ENCODE data around the gene TTLL12. TPM values are rescaled to one million over a fixed set of nuclear protein-coding genes. Genes with fewer than 3 reads are reported as not detected.

TTLL12 gene
- total RNA-seq, 1 experiment from 2014 or later: 113 TPM

DNA sequence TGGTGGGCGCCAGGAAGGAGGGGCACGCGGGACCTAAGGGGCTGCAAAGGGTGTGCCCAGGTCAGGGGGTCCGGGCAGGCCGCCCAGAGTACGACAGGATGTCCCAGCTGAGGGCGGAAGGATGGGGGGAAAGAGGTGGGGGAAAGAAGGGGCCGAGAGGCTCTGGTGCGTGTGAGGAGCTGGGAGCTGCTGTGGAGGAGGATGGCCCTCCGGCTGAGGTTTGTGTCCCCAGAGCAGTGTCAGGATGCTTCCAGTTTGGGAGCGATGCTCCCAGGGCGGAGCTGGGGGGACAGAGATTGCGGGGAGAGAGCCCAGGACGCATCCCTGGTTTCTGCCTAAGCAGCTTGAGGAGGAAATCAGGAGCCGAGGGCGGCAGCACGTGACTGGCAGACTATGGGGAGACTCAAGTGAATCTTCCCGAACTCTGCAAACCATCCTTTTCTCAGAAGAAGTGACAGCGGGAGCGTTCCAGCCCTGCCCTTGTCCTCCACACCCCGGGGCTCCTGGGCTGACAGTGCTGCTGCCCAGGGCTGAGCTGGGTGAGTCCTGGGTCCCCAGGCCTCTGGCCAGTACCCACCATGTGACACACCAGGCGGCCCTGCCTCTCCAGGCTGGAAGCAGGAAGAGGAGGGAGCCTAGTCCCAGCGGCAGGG, 19.7 kb upstream of the TTLL12 start:
- TF ChIP-seq, protein P1, sequence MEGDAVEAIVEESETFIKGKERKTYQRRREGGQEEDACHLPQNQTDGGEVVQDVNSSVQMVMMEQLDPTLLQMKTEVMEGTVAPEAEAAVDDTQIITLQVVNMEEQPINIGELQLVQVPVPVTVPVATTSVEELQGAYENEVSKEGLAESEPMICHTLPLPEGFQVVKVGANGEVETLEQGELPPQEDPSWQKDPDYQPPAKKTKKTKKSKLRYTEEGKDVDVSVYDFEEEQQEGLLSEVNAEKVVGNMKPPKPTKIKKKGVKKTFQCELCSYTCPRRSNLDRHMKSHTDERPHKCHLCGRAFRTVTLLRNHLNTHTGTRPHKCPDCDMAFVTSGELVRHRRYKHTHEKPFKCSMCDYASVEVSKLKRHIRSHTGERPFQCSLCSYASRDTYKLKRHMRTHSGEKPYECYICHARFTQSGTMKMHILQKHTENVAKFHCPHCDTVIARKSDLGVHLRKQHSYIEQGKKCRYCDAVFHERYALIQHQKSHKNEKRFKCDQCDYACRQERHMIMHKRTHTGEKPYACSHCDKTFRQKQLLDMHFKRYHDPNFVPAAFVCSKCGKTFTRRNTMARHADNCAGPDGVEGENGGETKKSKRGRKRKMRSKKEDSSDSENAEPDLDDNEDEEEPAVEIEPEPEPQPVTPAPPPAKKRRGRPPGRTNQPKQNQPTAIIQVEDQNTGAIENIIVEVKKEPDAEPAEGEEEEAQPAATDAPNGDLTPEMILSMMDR (conservative IDR thresholded peaks at IDR 0.05): no peak
- TF ChIP-seq EZH2 (IDR thresholded peaks at IDR 0.05; ENCODE audit: low read depth): no peak

DNA sequence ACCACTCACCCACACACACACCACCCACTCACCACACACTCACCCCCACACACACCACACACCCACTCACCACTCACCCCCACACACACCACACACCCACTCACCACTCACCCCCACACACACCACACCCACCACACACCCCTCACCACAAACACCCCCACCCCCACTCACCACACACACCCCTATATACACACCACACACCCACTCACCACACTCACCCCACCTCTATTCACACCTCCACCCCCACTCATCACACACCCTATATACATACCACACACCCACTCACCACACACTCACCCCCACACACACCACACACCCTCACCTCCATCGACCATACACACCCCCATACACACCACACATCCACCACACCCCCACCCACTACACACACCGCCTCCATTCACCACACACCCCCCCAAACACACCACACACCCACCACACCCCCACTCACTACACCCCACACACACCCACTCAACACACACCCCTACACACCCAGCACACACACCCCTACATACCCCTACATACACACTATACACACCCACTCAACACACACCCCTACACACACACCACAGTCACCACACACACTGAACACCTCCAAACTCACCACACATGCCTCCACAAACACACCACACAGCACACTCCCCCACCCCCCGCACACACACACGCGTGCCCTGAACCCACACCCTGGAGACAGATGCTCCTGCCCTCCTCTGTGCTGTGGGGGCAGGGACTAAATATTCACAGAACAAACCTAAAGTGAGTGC, 19.0 kb upstream of the TTLL12 start:
- no peak overlapping the region for H3K4me2 ChIP-seq
- peaks cover 20% of the 10 kb centered on the region for H3K27me3 ChIP-seq (ENCODE audit: insufficient read depth, low read depth)
- no peak for DNase-seq
- intact Hi-C loops (cut with micrococcal nuclease; ENCODE audit: unreplicated experiment): no loop called here
- no peak overlapping the region for H3K27ac ChIP-seq
- H3K4me1 ChIP-seq (replicated peaks; ENCODE audit: insufficient read depth): no peaks in the 10 kb centered on the region
- H3K79me2 ChIP-seq (ENCODE audit: low read depth): no peaks in the 10 kb centered on the region
- TF ChIP-seq EZH2 (IDR thresholded peaks at IDR 0.05; ENCODE audit: low read depth): no peak
- TF ChIP-seq, protein P1 (conservative IDR thresholded peaks at IDR 0.05): no peak
- no peaks in the 10 kb centered on the region; the same call in 1 of the 2 replicates for H4K20me1 ChIP-seq (ENCODE audit: insufficient read depth)
- no peaks in the 10 kb centered on the region for H3K9me2 ChIP-seq (ENCODE audit: insufficient read depth)
- BruUV-seq (replicated peaks): no TSS peak
- ChIA-PET POLR2A (ENCODE audit: unreplicated experiment) (no interaction called here), CTCF (no interaction called here)
- H3F3A ChIP-seq (ENCODE audit: insufficient read depth, low read depth): peaks cover 9% of the 10 kb centered on the region; the same call in 1 of the 2 replicates
- no peaks in the 10 kb centered on the region for H3K9me3 ChIP-seq (ENCODE audit: insufficient read depth, low read depth)
- no peaks in the 10 kb centered on the region for H3K36me3 ChIP-seq (ENCODE audit: low read depth)
- no peak overlapping the region for H2AFZ ChIP-seq
- no peak overlapping the region for H3K4me3 ChIP-seq

More for the DNA sequence above, 19.7 kb upstream of the TTLL12 start:
- ChIA-PET CTCF (no interaction called here), POLR2A (ENCODE audit: unreplicated experiment) (no interaction called here)
- Histone ChIP-seq H3K27me3 (ENCODE audit: insufficient read depth, low read depth) (peaks cover 22% of the 10 kb centered on the region), H3K79me2 (ENCODE audit: low read depth) (no peaks in the 10 kb centered on the region), H4K20me1 (ENCODE audit: insufficient read depth) (no peaks in the 10 kb centered on the region; the same call in 1 of the 2 replicates), H3K9me2 (ENCODE audit: insufficient read depth) (no peaks in the 10 kb centered on the region), H3K36me3 (ENCODE audit: low read depth) (no peaks in the 10 kb centered on the region), H3K4me2 (no peak overlapping the region), H3K4me1 (replicated peaks; ENCODE audit: insufficient read depth) (no peaks in the 10 kb centered on the region), H3K27ac (no peak overlapping the region), H3K4me3 (no peak overlapping the region), H2AFZ (no peak overlapping the region), H3F3A (ENCODE audit: insufficient read depth, low read depth) (peaks cover 9% of the 10 kb centered on the region; the same call in 1 of the 2 replicates), H3K9me3 (ENCODE audit: insufficient read depth, low read depth) (no peaks in the 10 kb centered on the region)
- no peak for DNase-seq
- no TSS peak for BruUV-seq (replicated peaks)
- intact Hi-C loops (cut with micrococcal nuclease; ENCODE audit: unreplicated experiment): no loop called here

DNA sequence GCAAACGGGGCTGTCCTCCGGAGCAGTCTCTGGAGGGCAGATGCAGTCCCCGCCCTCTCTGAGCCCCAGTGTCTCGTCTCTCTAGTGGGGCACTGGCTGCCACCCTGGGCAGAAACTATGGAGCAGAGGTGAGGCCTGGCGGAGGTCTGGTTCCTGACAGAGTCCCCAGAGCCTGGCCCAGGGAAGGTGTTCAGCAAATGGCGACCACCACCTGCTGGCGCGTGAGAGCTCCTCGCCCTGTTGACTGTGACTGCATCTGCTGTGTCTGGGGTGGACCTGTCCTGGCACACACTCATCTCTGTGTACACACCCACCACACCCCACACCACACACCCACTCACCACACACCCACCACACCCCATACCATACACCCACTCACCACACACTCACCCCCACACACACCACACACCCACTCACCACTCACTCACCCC, 18.3 kb upstream of the TTLL12 start:
- H3K4me2 ChIP-seq: no peak overlapping the region
- no peaks in the 10 kb centered on the region for H3K36me3 ChIP-seq (ENCODE audit: low read depth)
- BruUV-seq (replicated peaks): no TSS peak
- intact Hi-C loops (cut with micrococcal nuclease; ENCODE audit: unreplicated experiment): no loop called here
- H3F3A ChIP-seq (ENCODE audit: insufficient read depth, low read depth): peaks cover 9% of the 10 kb centered on the region; the same call in 1 of the 2 replicates
- TF ChIP-seq EZH2 (IDR thresholded peaks at IDR 0.05; ENCODE audit: low read depth): no peak
- TF ChIP-seq, protein P1 (conservative IDR thresholded peaks at IDR 0.05): no peak
- no peak for DNase-seq
- no peak overlapping the region for H2AFZ ChIP-seq
- POLR2A ChIA-PET (ENCODE audit: unreplicated experiment): no interaction called here
- H3K27ac ChIP-seq: no peak overlapping the region
- CTCF ChIA-PET: no interaction called here
- H3K4me3 ChIP-seq: no peak overlapping the region
- H4K20me1 ChIP-seq (ENCODE audit: insufficient read depth): no peaks in the 10 kb centered on the region; the same call in 1 of the 2 replicates
- no peaks in the 10 kb centered on the region for H3K9me2 ChIP-seq (ENCODE audit: insufficient read depth)
- no peaks in the 10 kb centered on the region for H3K79me2 ChIP-seq (ENCODE audit: low read depth)
- no peaks in the 10 kb centered on the region for H3K4me1 ChIP-seq (replicated peaks; ENCODE audit: insufficient read depth)
- peaks cover 20% of the 10 kb centered on the region for H3K27me3 ChIP-seq (ENCODE audit: insufficient read depth, low read depth)
- H3K9me3 ChIP-seq (ENCODE audit: insufficient read depth, low read depth): no peaks in the 10 kb centered on the region
